CD4-positive, alpha-beta T cell treated with Interleukin-4 for 4 hours (primary cell): ENCODE measurements around the gene SLC50A1.

Source experiments
- DNase-seq: peaks from one replicate; pipeline ENCODE4 v3.0.0-alpha.2; 2020

Gene SLC50A1

DNA sequence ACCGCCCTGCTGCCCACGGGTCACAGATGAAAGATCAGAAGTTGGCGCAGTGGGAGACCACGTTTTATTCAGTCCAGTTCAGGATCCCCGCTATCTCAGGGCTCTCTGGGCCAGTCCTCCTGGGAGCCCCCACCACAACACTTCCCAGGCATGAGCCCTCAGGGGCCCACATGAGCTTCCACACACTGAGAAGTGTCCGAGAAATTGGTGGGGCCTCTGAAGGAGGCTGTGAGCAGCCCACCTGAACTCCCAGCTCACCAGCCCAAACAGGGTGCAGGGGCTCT is 50.1 kb downstream of the SLC50A1 start:
- no peak for DNase-seq

GRCh38 chr1:155186067-155186793 is 50.6 kb downstream of the SLC50A1 start:
- no peak for DNase-seq

GRCh38 chr1:155186794-155187455 is 51.3 kb downstream of the SLC50A1 start:
- DNase-seq, result no peak

DNA sequence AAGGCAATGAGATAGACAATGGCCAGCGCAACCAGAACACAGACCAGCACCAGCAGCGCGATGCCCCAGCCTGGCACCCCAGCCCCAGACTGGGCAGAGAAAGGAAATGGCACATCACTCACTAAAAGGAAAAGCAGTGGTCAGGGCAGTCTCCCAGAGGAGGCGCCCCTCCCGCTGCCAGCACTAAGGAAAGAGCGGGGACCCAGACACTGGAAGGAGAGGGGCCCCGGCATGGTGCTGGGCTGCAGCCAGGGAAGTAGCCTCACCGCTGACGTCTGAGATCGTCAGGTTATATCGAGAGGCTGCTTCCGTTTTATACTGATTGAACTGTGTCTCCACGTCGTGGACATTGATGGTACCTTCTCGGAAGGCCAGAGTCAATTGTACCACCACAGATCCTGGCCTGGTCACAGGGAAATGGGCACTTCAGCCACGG is 51.8 kb downstream of the SLC50A1 start:
- DNase-seq, result no peak

DNA sequence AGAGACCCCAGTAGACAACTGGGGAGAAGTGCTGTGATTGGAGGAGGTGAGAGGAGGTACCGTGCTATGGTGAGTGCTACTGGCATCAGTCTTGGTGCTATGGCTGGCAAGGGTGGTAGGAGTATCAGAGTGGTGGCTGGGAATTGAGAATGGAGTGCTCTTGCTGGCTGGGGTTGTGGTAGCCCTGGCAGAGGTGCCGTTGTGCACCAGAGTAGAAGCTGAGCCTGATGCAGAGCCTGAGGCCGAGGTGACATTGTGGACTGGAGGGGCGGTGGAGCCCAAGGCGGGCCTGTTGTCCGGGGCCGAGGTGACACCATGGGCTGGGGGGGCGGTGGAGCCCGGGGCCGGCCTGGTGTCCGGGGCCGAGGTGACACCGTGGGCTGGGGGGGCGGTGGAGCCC is 52.6 kb downstream of the SLC50A1 start:
- DNase-seq, result no peak
